ENCODE measurements around the gene GTF3C5. TPM values are rescaled to one million over a fixed set of nuclear protein-coding genes. Genes with fewer than 3 reads are reported as not detected.
A peak's percentile ranks its signal among the peaks of the same experiment; 100 is the strongest.
"Not testable (repeated sequence)": the region's sequence is repeated elsewhere in the genome, so short reads cannot be mapped to it uniquely, and the experiment has no call there.

Gene GTF3C5
- total RNA-seq, 2 experiments from 2014 or later, result 81.3 to 84.5 TPM

DNA sequence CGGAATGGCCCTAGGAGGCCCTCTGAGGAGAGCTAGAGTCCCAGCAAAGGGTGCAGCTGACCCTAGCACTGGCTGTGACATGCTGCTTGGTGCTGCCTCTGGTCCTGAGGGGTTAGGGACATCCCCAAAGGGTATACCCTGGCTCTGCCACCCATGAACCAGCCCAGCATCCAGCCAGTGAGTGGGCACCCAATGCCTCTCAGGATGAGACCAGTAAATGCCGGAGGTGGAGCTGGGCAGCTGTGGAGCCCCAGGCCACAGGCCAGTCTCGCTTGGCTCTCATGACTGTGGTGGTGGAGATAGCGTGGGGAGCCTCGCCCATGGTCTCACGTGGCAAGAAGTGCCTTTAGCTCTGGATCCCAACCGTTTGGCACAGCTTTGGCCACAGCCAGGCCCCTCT, 27.3 kb downstream of the GTF3C5 start:
- intact Hi-C loops (cut with DNase I, micrococcal nuclease), result no loop called here
- ATAC-seq (no peak), DNase-seq (no peak)
- Mint-ChIP-seq H3K27ac (no peak overlapping the region), H3K4me3 (no peak overlapping the region), H3K36me3 (ENCODE audit: low read depth) (peaks cover 27% of the 10 kb centered on the region), H3K9me3 (ENCODE audit: low read depth) (no peaks in the 10 kb centered on the region), H3K4me1 (peaks cover 48% of the 10 kb centered on the region), H3K27me3 (no peaks in the 10 kb centered on the region)
- CTCF ChIA-PET, result interaction anchor here (0.6 to 2.2 kb wide), 4 partner anchors 14 to 180 kb away, joined by 3 to 6 read pairs (median 4); no protein-coding TSS in a partner anchor
- POLR2A ChIA-PET, result interaction anchor here (0.6 kb wide), 1 partner anchor 1423 kb away, joined by 3 read pairs; no protein-coding TSS in a partner anchor

DNA sequence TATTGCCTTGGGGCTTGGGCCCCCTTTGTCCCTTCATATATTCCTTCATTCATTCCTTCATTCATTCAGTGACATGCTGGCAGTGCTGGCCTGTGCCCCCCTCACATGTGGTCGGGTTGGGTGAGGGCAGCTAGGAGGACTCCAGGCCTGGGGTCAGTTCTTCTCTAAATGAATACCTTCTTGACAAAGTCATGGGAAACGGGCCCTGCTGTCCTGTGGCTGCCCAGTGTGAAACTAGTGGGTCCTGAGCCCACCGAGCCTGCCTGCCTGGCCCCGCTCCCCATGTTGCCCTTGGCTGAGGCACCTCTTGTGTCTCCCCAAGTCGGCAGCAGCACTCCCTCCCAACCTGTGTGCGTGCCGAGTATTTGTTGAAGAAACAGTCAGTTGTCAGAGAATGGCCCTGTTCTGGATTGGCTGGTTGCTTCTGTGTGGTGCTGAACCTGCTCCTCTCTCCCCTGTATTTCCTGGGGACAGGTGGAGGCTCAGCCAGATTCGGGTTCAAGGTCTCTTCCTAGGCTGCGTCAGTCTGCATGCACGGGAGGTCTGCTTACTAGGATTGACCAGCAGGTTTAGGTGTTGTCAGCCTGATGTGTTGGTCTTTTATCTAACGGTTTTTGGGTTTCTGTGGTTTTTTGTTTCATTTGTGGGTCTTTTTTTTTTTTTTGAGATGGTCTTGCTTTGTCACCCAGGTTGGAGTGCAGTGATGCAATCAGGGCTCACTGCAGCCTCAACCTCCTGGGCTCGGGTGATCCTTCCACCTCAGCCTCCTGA, 27.9 kb downstream of the GTF3C5 start:
- H3K27ac Mint-ChIP-seq, result peak overlapping the region; percentile 44
- peak; percentile 14 for ATAC-seq
- no peak overlapping the region for H3K4me3 Mint-ChIP-seq
- no peaks in the 10 kb centered on the region for H3K9me3 Mint-ChIP-seq (ENCODE audit: low read depth)
- intact Hi-C loops (cut with DNase I, micrococcal nuclease), result no loop called here
- peaks cover 48% of the 10 kb centered on the region for H3K4me1 Mint-ChIP-seq
- H3K27me3 Mint-ChIP-seq, result no peaks in the 10 kb centered on the region
- H3K36me3 Mint-ChIP-seq (ENCODE audit: low read depth), result peaks cover 24% of the 10 kb centered on the region
- ChIA-PET CTCF (interaction anchor here (1.0 kb wide), 1 partner anchor 180 kb away, joined by 3 read pairs; no protein-coding TSS in a partner anchor), POLR2A (interaction anchor here (0.6 kb wide), 1 partner anchor 1423 kb away, joined by 3 read pairs; no protein-coding TSS in a partner anchor)
- DNase-seq, result peak; percentile 28

DNA sequence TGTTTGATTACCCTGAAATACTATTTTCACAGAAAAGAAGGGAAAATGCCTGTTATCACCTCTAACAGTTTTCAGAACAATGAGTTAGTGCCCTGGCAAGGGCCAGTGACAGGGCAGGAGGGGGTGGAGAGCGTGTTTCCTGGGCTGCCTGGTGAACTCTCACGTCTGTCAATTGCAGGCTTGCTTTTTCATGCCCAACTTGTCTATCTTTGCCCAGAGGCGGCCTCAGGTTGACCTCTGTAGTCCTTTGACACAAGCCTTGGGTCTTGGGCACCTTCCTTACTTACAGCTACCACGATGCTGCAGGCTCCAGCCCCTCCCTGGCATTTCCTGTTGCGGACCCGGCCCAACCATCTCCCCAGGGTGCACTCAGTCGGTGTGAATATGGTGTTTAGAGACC, 28.8 kb downstream of the GTF3C5 start:
- CTCF ChIA-PET, result interaction anchor here (0.9 to 1.0 kb wide), 2 partner anchors 17 to 29 kb away, joined by 4 to 5 read pairs; partner anchors contain the start of gene GTF3C5
- H3K36me3 Mint-ChIP-seq (ENCODE audit: low read depth), result peaks cover 18% of the 10 kb centered on the region
- H3K4me1 Mint-ChIP-seq, result peaks cover 48% of the 10 kb centered on the region
- POLR2A ChIA-PET, result no interaction called here
- H3K27ac Mint-ChIP-seq, result peak overlapping the region; percentile 31
- DNase-seq (peak; percentile 19), ATAC-seq (no peak)
- no peak overlapping the region for H3K4me3 Mint-ChIP-seq
- no peaks in the 10 kb centered on the region for H3K27me3 Mint-ChIP-seq
- no peaks in the 10 kb centered on the region for H3K9me3 Mint-ChIP-seq (ENCODE audit: low read depth)
- intact Hi-C loops (cut with DNase I, micrococcal nuclease), result no loop called here

GRCh38 chr9:133060417-133060841, 29.6 kb downstream of the GTF3C5 start:
- intact Hi-C loops (cut with DNase I, micrococcal nuclease), result no loop called here
- ChIA-PET POLR2A (no interaction called here), CTCF (interaction anchor here (0.6 to 1.0 kb wide), 4 partner anchors 16 to 1006 kb away, joined by 3 to 5 read pairs (median 4); partner anchors contain the start of gene GTF3C5)
- Mint-ChIP-seq H3K27ac (peak overlapping the region; percentile 72), H3K4me3 (no peak overlapping the region), H3K36me3 (ENCODE audit: low read depth) (peaks cover 13% of the 10 kb centered on the region), H3K4me1 (peaks cover 48% of the 10 kb centered on the region), H3K9me3 (ENCODE audit: low read depth) (no peaks in the 10 kb centered on the region), H3K27me3 (no peaks in the 10 kb centered on the region)
- DNase-seq (no peak), ATAC-seq (peak; percentile 17)

- CTCF ChIA-PET; H3K9me3 Mint-ChIP-seq (ENCODE audit: low read depth); H3K4me3 Mint-ChIP-seq; H3K27me3 Mint-ChIP-seq; POLR2A ChIA-PET; H3K27ac Mint-ChIP-seq; intact Hi-C loops (cut with DNase I, micrococcal nuclease): not testable (repeated sequence)
- peak; percentile 34 for ATAC-seq
- peak; percentile 36 for DNase-seq
- peaks cover 42% of the 10 kb centered on the region for H3K4me1 Mint-ChIP-seq
- H3K36me3 Mint-ChIP-seq (ENCODE audit: low read depth), result peaks cover 10% of the 10 kb centered on the region
These were observed 30.4 kb downstream of the GTF3C5 start for GRCh38 chr9:133061019-133061763.

GRCh38 chr9:133061764-133062145, 31.0 kb downstream of the GTF3C5 start, which contains the start of gene CEL:
Gene CEL, plus strand, starts transcription at chr9:133061981. Its CDS starts 22 bp downstream, at chr9:133062003.
- CTCF ChIA-PET; POLR2A ChIA-PET; H3K27me3 Mint-ChIP-seq; DNase-seq; ATAC-seq; H3K27ac Mint-ChIP-seq; H3K36me3 Mint-ChIP-seq (ENCODE audit: low read depth); H3K9me3 Mint-ChIP-seq (ENCODE audit: low read depth); H3K4me3 Mint-ChIP-seq; intact Hi-C loops (cut with DNase I, micrococcal nuclease): not testable (repeated sequence)
- H3K4me1 Mint-ChIP-seq, result peaks cover 38% of the 10 kb centered on the region

DNA sequence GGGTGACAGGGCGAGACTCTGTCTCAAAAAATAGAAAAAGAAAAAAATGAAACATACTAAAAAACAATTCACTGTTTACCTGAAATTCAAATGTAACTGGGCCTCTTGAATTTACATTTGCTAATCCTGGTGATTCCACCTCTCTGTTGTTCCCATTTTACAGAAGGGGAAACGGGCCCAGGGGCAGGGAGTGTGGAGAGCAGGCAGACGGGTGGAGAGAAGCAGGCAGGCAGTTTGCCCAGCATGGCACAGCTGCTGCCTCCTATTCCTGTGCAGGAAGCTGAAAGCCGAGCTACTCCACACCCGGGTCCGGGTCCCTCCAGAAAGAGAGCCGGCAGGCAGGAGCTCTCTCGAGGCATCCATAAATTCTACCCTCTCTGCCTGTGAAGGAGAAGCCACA, 31.8 kb downstream of the GTF3C5 start:
- H3K27ac Mint-ChIP-seq; H3K9me3 Mint-ChIP-seq (ENCODE audit: low read depth); H3K36me3 Mint-ChIP-seq (ENCODE audit: low read depth); intact Hi-C loops (cut with DNase I, micrococcal nuclease); POLR2A ChIA-PET; DNase-seq; H3K27me3 Mint-ChIP-seq; ATAC-seq; CTCF ChIA-PET; H3K4me3 Mint-ChIP-seq: not testable (repeated sequence)
- peaks cover 33% of the 10 kb centered on the region for H3K4me1 Mint-ChIP-seq

GRCh38 chr9:133063159-133063499, 32.3 kb downstream of the GTF3C5 start:
- peaks cover 1% of the 10 kb centered on the region for H3K36me3 Mint-ChIP-seq (ENCODE audit: low read depth)
- ChIA-PET CTCF (no interaction called here), POLR2A (no interaction called here)
- H3K4me1 Mint-ChIP-seq, result peaks cover 30% of the 10 kb centered on the region
- no peak for ATAC-seq
- DNase-seq, result no peak
- intact Hi-C loops (cut with DNase I, micrococcal nuclease), result no loop called here
- no peaks in the 10 kb centered on the region for H3K27me3 Mint-ChIP-seq
- H3K9me3 Mint-ChIP-seq (ENCODE audit: low read depth), result no peaks in the 10 kb centered on the region
- no peak overlapping the region for H3K27ac Mint-ChIP-seq
- H3K4me3 Mint-ChIP-seq, result no peak overlapping the region

- Mint-ChIP-seq H3K4me1 (peaks cover 24% of the 10 kb centered on the region), H3K36me3 (ENCODE audit: low read depth) (no peaks in the 10 kb centered on the region), H3K4me3 (no peak overlapping the region), H3K27me3 (no peaks in the 10 kb centered on the region), H3K27ac (no peak overlapping the region), H3K9me3 (ENCODE audit: low read depth) (no peaks in the 10 kb centered on the region)
- ChIA-PET CTCF (interaction anchor here (1.0 kb wide), 1 partner anchor 42 kb away, joined by 4 read pairs; no protein-coding TSS in a partner anchor), POLR2A (no interaction called here)
- intact Hi-C loops (cut with DNase I, micrococcal nuclease), result no loop called here
- ATAC-seq, result no peak
- DNase-seq, result no peak
These were observed 32.9 kb downstream of the GTF3C5 start for GRCh38 chr9:133063500-133064231.

- no peak overlapping the region for H3K4me3 Mint-ChIP-seq
- intact Hi-C loops (cut with DNase I, micrococcal nuclease), result no loop called here
These were observed 33.7 kb downstream of the GTF3C5 start for GRCh38 chr9:133064241-133065069.

GRCh38 chr9:133065070-133065388, 34.2 kb downstream of the GTF3C5 start:
- DNase-seq (no peak), ATAC-seq (no peak)
- Mint-ChIP-seq H3K4me3 (no peak overlapping the region), H3K9me3 (ENCODE audit: low read depth) (no peaks in the 10 kb centered on the region), H3K36me3 (ENCODE audit: low read depth) (no peaks in the 10 kb centered on the region), H3K4me1 (peaks cover 12% of the 10 kb centered on the region), H3K27ac (no peak overlapping the region), H3K27me3 (no peaks in the 10 kb centered on the region)
- CTCF ChIA-PET, result interaction anchor here (0.6 kb wide), 1 partner anchor 48 kb away, joined by 4 read pairs; no protein-coding TSS in a partner anchor
- POLR2A ChIA-PET, result no interaction called here
- intact Hi-C loops (cut with DNase I, micrococcal nuclease), result no loop called here

More at GRCh38 chr9:133064241-133065069, 33.7 kb downstream of the GTF3C5 start:
- Mint-ChIP-seq H3K36me3 (ENCODE audit: low read depth) (no peaks in the 10 kb centered on the region), H3K27ac (no peak overlapping the region), H3K4me1 (peaks cover 16% of the 10 kb centered on the region), H3K9me3 (ENCODE audit: low read depth) (no peaks in the 10 kb centered on the region), H3K27me3 (no peaks in the 10 kb centered on the region)
- POLR2A ChIA-PET, result no interaction called here
- CTCF ChIA-PET, result interaction anchor here (0.6 to 1.0 kb wide), 2 partner anchors 43 to 47 kb away, joined by 4 read pairs; no protein-coding TSS in a partner anchor
- ATAC-seq (no peak), DNase-seq (no peak)

Data from activated CD4-positive, alpha-beta T cell treated with anti-CD3 and anti-CD28 coated beads for 36 hours (primary cell).